Activated T-cell treated with anti-CD3 and anti-CD28 coated beads, Interleukin-2, amount 50 U/mL, for 4 hours (primary cell): ENCODE measurements around the gene RIT2. TPM values are rescaled to one million over a fixed set of nuclear protein-coding genes. Genes with fewer than 3 reads are reported as not detected.

Source experiments
- ATAC-seq, 2 donors: fragments of 200-7000 bp; cut with Tn5 transposase; one replicate each; pipeline ENCODE4 v1.10.0; 2021
- DNase-seq: peaks from one replicate; pipeline ENCODE4 v3.0.0-alpha.2; 2020
- H3K27me3 Mint-ChIP-seq: one replicate; pipeline ENCODE4 v1.8.0; 2021; ENCODE audit warnings: low read depth, mixed read lengths
- H3K36me3 Mint-ChIP-seq: one replicate; pipeline ENCODE4 v1.8.0; 2022; ENCODE audit warnings: mixed read lengths; ENCODE audit not compliant: insufficient read depth
- H3K4me1 Mint-ChIP-seq: one replicate; pipeline ENCODE4 v1.8.0; 2021; ENCODE audit warnings: low read depth, mixed read lengths
- H3K4me3 Mint-ChIP-seq: one replicate; pipeline ENCODE4 v1.8.0; 2021; ENCODE audit warnings: mild to moderate bottlenecking, moderate library complexity, mixed read lengths
- H3K9me3 Mint-ChIP-seq: one replicate; pipeline ENCODE4 v1.8.0; 2021; ENCODE audit warnings: mixed read lengths
- total RNA-seq, 3 donors: library from RNA; stranded (reverse); gene quantifications; one replicate each; pipeline ENCODE4 v1.2.1, GENCODE V29; 2021

RIT2 gene
- total RNA-seq, 3 donors from 2014 or later, result not detected

DNA sequence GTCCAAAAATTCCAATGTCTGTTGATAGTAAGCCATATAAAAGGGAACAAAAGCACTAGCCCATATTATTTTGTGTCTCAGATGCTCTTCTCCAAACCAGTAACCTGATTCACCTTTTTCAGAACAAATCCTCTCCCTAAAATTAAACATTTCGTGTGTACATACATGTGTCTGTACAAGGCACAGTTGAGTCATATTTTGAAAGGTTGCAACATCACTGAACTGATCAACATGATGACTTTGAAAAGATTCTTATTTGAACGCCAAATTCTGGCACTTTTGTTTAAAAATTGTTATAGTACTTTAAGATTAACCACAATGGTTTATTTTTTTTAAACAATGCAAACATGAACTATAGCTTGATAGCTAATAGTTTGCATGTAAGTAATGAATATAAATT is 102.5 kb downstream of the RIT2 start:
- no peak for DNase-seq
- Mint-ChIP-seq H3K9me3 (peaks cover 4% of the 10 kb centered on the region), H3K4me1 (no peaks in the 10 kb centered on the region), H3K27me3 (no peaks in the 10 kb centered on the region), H3K36me3 (no peaks in the 10 kb centered on the region), H3K4me3 (no peak overlapping the region)
- ATAC-seq, result no peak

DNA sequence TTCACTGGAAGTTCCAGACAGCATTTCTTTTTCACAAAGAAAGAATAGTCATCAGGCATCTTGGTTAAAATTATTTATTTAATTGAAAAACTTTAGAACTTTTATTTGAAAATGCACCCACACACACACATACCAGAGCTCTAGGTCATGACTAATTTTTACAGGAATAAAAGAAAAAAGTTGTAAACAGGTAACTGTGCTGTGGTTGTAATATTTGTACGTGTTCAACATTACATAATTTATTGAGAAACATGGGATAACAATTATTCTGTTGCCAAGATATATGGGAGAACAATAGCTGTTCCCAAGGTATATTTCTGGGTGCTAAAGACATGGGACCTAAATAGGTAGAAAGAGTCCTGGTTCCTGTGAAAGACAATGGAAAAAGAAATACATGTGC is 104.9 kb downstream of the RIT2 start:
- Mint-ChIP-seq H3K27me3 (no peaks in the 10 kb centered on the region), H3K9me3 (peaks cover 7% of the 10 kb centered on the region), H3K4me3 (no peak overlapping the region), H3K4me1 (no peaks in the 10 kb centered on the region), H3K36me3 (no peaks in the 10 kb centered on the region)
- DNase-seq (no peak), ATAC-seq (no peak)

DNA sequence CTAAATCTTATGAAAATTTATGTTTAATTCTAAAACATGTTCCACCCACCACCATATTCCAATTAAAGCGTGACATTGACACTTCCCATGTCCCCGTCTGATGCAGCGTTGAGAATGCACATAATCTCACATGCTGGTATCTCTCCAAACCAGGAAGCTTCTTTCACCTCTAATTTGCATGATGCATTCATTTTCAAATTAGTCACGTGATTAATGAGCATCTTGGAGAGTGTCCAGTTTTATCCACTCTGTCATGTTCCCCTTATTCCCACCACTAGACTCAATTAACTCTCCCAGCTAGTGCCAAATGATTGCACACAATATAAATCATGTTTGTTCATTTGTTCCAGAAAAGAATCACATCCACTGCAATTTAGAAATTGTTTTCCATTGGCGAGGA is 105.8 kb downstream of the RIT2 start:
- DNase-seq, result no peak
- H3K36me3 Mint-ChIP-seq, result no peaks in the 10 kb centered on the region
- H3K9me3 Mint-ChIP-seq, result peaks cover 3% of the 10 kb centered on the region
- no peaks in the 10 kb centered on the region for H3K4me1 Mint-ChIP-seq
- H3K27me3 Mint-ChIP-seq, result no peaks in the 10 kb centered on the region
- no peak overlapping the region for H3K4me3 Mint-ChIP-seq
- no peak for ATAC-seq

- ATAC-seq, result no peak
- DNase-seq, result no peak
- Mint-ChIP-seq H3K36me3 (no peaks in the 10 kb centered on the region), H3K4me3 (no peak overlapping the region), H3K9me3 (peaks cover 3% of the 10 kb centered on the region), H3K27me3 (no peaks in the 10 kb centered on the region), H3K4me1 (no peaks in the 10 kb centered on the region)
These were observed 108.1 kb downstream of the RIT2 start for GRCh38 chr18:43007365-43007764.

GRCh38 chr18:43004421-43004820 is 111.1 kb downstream of the RIT2 start:
- DNase-seq, result no peak
- Mint-ChIP-seq H3K27me3 (no peaks in the 10 kb centered on the region), H3K4me1 (no peaks in the 10 kb centered on the region), H3K4me3 (no peak overlapping the region), H3K9me3 (peaks cover 3% of the 10 kb centered on the region), H3K36me3 (no peaks in the 10 kb centered on the region)
- ATAC-seq, result no peak

- Mint-ChIP-seq H3K9me3 (no peaks in the 10 kb centered on the region), H3K36me3 (no peaks in the 10 kb centered on the region), H3K27me3 (no peaks in the 10 kb centered on the region), H3K4me1 (no peaks in the 10 kb centered on the region), H3K4me3 (no peak overlapping the region)
- no peak for ATAC-seq
- DNase-seq, result no peak
These were observed 113.7 kb downstream of the RIT2 start for GRCh38 chr18:43001821-43002220.

DNA sequence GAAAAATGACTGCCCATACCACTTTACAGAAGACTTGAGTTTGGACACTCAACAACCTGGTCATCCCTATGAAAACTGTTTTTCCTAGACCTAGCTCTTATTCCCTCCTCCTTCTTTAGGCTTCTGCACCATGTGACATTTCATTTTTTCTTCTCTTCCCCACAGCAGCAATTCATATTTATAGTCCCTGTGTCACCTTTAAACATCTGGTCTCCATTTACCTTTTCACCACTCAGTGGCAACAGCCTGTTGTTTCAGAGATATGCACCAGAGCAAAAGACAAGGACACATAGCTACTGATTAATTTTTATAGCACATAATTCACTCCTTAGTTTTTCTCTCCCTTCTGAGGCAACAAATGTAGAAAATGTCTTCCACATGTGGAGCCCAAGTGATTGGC is 118.7 kb downstream of the RIT2 start:
- Mint-ChIP-seq H3K9me3 (peaks cover 9% of the 10 kb centered on the region), H3K4me3 (no peak overlapping the region), H3K4me1 (no peaks in the 10 kb centered on the region), H3K36me3 (no peaks in the 10 kb centered on the region), H3K27me3 (no peaks in the 10 kb centered on the region)
- ATAC-seq, result no peak
- no peak for DNase-seq

GRCh38 chr18:42980426-42980825 is 135.1 kb downstream of the RIT2 start:
- no peak overlapping the region for H3K4me3 Mint-ChIP-seq
- peaks cover 16% of the 10 kb centered on the region for H3K9me3 Mint-ChIP-seq
- ATAC-seq (no peak), DNase-seq (no peak)
- H3K36me3 Mint-ChIP-seq, result no peaks in the 10 kb centered on the region
- no peaks in the 10 kb centered on the region for H3K4me1 Mint-ChIP-seq
- H3K27me3 Mint-ChIP-seq, result no peaks in the 10 kb centered on the region

GRCh38 chr18:42977982-42978637 is 137.4 kb downstream of the RIT2 start:
- no peaks in the 10 kb centered on the region for H3K36me3 Mint-ChIP-seq
- no peak overlapping the region for H3K4me3 Mint-ChIP-seq
- ATAC-seq (no peak), DNase-seq (no peak)
- no peaks in the 10 kb centered on the region for H3K27me3 Mint-ChIP-seq
- peaks cover 16% of the 10 kb centered on the region for H3K9me3 Mint-ChIP-seq
- no peaks in the 10 kb centered on the region for H3K4me1 Mint-ChIP-seq

DNA sequence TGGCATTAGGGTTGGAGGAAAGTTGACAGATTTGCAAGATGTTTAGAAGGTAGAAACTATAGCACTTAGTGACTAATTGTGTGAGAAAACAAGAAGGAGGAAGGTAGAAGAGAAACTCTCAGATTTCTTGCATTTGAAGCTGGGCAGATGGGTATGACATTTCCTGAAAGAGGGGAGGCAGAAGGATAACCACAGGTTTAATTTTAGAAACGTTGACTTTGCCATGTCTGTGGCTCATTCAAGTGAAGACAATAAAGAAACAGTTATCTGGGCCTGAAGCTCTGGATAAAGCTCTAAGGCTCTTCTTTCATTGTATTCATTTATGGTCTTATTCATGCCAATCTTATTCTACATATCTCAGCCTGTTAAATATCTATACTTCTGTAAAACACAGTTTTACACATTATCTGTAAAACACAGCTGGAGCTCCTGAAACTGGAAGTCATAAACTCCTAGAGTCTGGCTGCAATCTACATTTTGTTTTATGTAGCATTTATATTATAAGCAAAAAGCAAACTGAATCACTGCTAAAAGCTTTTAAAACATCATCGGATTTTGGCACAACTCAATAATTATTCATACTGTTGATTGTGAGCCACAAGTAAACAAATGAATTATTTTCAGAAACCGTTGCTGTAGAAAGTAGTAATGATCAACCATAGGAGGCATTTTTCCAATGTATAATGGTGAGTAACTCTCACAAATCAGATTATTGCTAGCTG is 138.5 kb downstream of the RIT2 start:
- ATAC-seq, result no peak
- no peaks in the 10 kb centered on the region for H3K27me3 Mint-ChIP-seq
- no peaks in the 10 kb centered on the region for H3K36me3 Mint-ChIP-seq
- H3K4me3 Mint-ChIP-seq, result no peak overlapping the region
- peaks cover 16% of the 10 kb centered on the region for H3K9me3 Mint-ChIP-seq
- no peak for DNase-seq
- H3K4me1 Mint-ChIP-seq, result no peaks in the 10 kb centered on the region

- Mint-ChIP-seq H3K4me1 (no peaks in the 10 kb centered on the region), H3K9me3 (peaks cover 13% of the 10 kb centered on the region), H3K4me3 (no peak overlapping the region), H3K36me3 (no peaks in the 10 kb centered on the region), H3K27me3 (no peaks in the 10 kb centered on the region)
- no peak for ATAC-seq
- no peak for DNase-seq
These were observed 146.1 kb downstream of the RIT2 start for GRCh38 chr18:42969366-42969765.

GRCh38 chr18:42961298-42961697 is 154.2 kb downstream of the RIT2 start:
- ATAC-seq (no peak), DNase-seq (no peak)
- H3K4me1 Mint-ChIP-seq, result no peaks in the 10 kb centered on the region
- H3K9me3 Mint-ChIP-seq, result peaks cover 17% of the 10 kb centered on the region
- H3K4me3 Mint-ChIP-seq, result no peak overlapping the region
- no peaks in the 10 kb centered on the region for H3K36me3 Mint-ChIP-seq
- H3K27me3 Mint-ChIP-seq, result no peaks in the 10 kb centered on the region

GRCh38 chr18:42959528-42959927 is 156.0 kb downstream of the RIT2 start:
- no peak for ATAC-seq
- Mint-ChIP-seq H3K4me3 (no peak overlapping the region), H3K27me3 (no peaks in the 10 kb centered on the region), H3K4me1 (no peaks in the 10 kb centered on the region), H3K36me3 (no peaks in the 10 kb centered on the region), H3K9me3 (peaks cover 12% of the 10 kb centered on the region)
- no peak for DNase-seq

DNA sequence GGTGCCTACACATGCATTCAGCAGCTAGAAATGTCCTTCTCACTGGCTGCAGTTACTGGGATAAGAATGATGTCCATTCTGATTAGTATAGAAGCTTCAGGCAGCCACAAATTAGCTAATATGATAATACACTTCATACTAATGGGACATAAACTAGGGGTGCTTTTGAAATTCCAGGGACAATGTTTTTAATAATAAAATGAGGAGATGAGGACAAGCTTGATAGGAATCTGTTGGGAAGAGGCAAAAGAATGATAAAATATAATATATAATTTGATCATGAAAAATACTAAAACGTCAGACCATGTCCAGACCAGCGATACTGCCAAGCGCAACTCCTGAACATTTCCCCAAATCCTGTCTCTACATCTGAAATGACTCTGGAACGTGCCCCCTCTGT is 157.1 kb downstream of the RIT2 start:
- Mint-ChIP-seq H3K27me3 (no peaks in the 10 kb centered on the region), H3K9me3 (peaks cover 8% of the 10 kb centered on the region), H3K4me3 (no peak overlapping the region), H3K36me3 (no peaks in the 10 kb centered on the region), H3K4me1 (no peaks in the 10 kb centered on the region)
- no peak for ATAC-seq
- no peak for DNase-seq

GRCh38 chr18:42956287-42956686 is 159.2 kb downstream of the RIT2 start:
- Mint-ChIP-seq H3K36me3 (no peaks in the 10 kb centered on the region), H3K27me3 (no peaks in the 10 kb centered on the region), H3K4me3 (no peak overlapping the region), H3K4me1 (no peaks in the 10 kb centered on the region), H3K9me3 (peaks cover 12% of the 10 kb centered on the region)
- ATAC-seq, result no peak
- DNase-seq, result no peak
